ENCODE data around the gene ERG. TPM values are rescaled to one million over a fixed set of nuclear protein-coding genes. Genes with fewer than 3 reads are reported as not detected.

The ERG gene
- total and polyA plus RNA-seq, 9 of the 15 experiments (the other 6 are each of a cell fraction or from before 2014, with no cell fraction given): 0.06 TPM; not detected in 8

- TF ChIP-seq CUX1 (CRISPR knock-in tag; IDR thresholded peaks at IDR 0.05) (no peak), NFE2 (IDR thresholded peaks at IDR 0.05; ENCODE audit: low read depth) (no peak), CAMTA2 (CRISPR knock-in tag; conservative IDR thresholded peaks at IDR 0.05) (no peak), FOXM1 (IDR thresholded peaks at IDR 0.05; ENCODE audit: low read depth) (no peak), FOXM1 (CRISPR knock-in tag; IDR thresholded peaks at IDR 0.05; ENCODE audit: low read depth) (no peak), CREB1 (IDR thresholded peaks at IDR 0.05) (no peak), CREB1 (CRISPR knock-in tag; IDR thresholded peaks at IDR 0.05) (no peak), ZNF518B (CRISPR knock-in tag; IDR thresholded peaks at IDR 0.05) (no peak), ZNF707 (CRISPR knock-in tag; conservative IDR thresholded peaks at IDR 0.05) (no peak), ZNF23 (CRISPR knock-in tag; IDR thresholded peaks at IDR 0.05) (no peak), GTF2F1 (IDR thresholded peaks at IDR 0.05; ENCODE audit: low read depth, low read length) (no peak)
Observed at GRCh38 chr21:38503583-38503982, 5.3 kb upstream of the ERG start (continued).
